HG02678 (cell line): ENCODE results near the gene CYB5RL.
"Not testable (repeated sequence)": the region's sequence is repeated elsewhere in the genome, so short reads cannot be mapped to it uniquely, and the experiment has no call there.

Source experiments
- ATAC-seq: cut with Tn5 transposase; IDR thresholded peaks from one replicate; pipeline ENCODE4 v1.9.1; 2021; ENCODE audit warnings: mild to moderate bottlenecking, moderate library complexity; ENCODE audit not compliant: unreplicated experiment

The CYB5RL gene

GRCh38 chr1:54199765-54200518 lies at the start of gene CYB5RL, which contains the start of gene MRPL37:
CYB5RL (minus strand) TSS chr1:54200030; CDS start chr1:54195616, 4,414 bp downstream.
MRPL37 (plus strand) TSS chr1:54200167; CDS start chr1:54200244, 77 bp downstream.
- ATAC-seq: peak; percentile 98

GRCh38 chr1:54248966-54249365 lies 49.1 kb upstream of the CYB5RL start:
- no peak for ATAC-seq

- no peak for ATAC-seq
Measured at GRCh38 chr1:54247863-54248515, 48.2 kb upstream of the CYB5RL start.

- no peak for ATAC-seq
Measured at GRCh38 chr1:54246116-54246721, 46.4 kb upstream of the CYB5RL start.

GRCh38 chr1:54245501-54245900 lies 45.7 kb upstream of the CYB5RL start:
- ATAC-seq: no peak

GRCh38 chr1:54244655-54245054 lies 44.8 kb upstream of the CYB5RL start:
- no peak for ATAC-seq

- no peak for ATAC-seq
Measured at GRCh38 chr1:54243022-54243421, 43.2 kb upstream of the CYB5RL start.

GRCh38 chr1:54241364-54241763 lies 41.5 kb upstream of the CYB5RL start:
- ATAC-seq: no peak

- ATAC-seq: no peak
Measured at GRCh38 chr1:54240741-54241335, 41.0 kb upstream of the CYB5RL start.

GRCh38 chr1:54239631-54240031 lies 39.8 kb upstream of the CYB5RL start:
- no peak for ATAC-seq

- no peak for ATAC-seq
Measured at GRCh38 chr1:54239035-54239383, 39.2 kb upstream of the CYB5RL start.

- ATAC-seq: no peak
Measured at GRCh38 chr1:54238353-54239034, 38.7 kb upstream of the CYB5RL start.

- no peak for ATAC-seq
Measured at GRCh38 chr1:54237586-54237985, 37.8 kb upstream of the CYB5RL start.

- ATAC-seq: no peak
Measured at GRCh38 chr1:54234284-54234683, 34.5 kb upstream of the CYB5RL start.

GRCh38 chr1:54233196-54233595 lies 33.4 kb upstream of the CYB5RL start:
- ATAC-seq: not testable (repeated sequence)

- no peak for ATAC-seq
Measured at GRCh38 chr1:54230507-54231339, 30.9 kb upstream of the CYB5RL start.

GRCh38 chr1:54229281-54229891 lies 29.6 kb upstream of the CYB5RL start:
- no peak for ATAC-seq

- ATAC-seq: no peak
Measured at GRCh38 chr1:54228638-54229079, 28.8 kb upstream of the CYB5RL start.

- ATAC-seq: no peak
Measured at GRCh38 chr1:54227891-54228310, 28.1 kb upstream of the CYB5RL start.
